ENCODE data around the gene C1QTNF12. TPM values are rescaled to one million over a fixed set of nuclear protein-coding genes. Genes with fewer than 3 reads are reported as not detected.

C1QTNF12 gene
- total RNA-seq, 1 experiment from 2014 or later = 4.4 TPM

DNA sequence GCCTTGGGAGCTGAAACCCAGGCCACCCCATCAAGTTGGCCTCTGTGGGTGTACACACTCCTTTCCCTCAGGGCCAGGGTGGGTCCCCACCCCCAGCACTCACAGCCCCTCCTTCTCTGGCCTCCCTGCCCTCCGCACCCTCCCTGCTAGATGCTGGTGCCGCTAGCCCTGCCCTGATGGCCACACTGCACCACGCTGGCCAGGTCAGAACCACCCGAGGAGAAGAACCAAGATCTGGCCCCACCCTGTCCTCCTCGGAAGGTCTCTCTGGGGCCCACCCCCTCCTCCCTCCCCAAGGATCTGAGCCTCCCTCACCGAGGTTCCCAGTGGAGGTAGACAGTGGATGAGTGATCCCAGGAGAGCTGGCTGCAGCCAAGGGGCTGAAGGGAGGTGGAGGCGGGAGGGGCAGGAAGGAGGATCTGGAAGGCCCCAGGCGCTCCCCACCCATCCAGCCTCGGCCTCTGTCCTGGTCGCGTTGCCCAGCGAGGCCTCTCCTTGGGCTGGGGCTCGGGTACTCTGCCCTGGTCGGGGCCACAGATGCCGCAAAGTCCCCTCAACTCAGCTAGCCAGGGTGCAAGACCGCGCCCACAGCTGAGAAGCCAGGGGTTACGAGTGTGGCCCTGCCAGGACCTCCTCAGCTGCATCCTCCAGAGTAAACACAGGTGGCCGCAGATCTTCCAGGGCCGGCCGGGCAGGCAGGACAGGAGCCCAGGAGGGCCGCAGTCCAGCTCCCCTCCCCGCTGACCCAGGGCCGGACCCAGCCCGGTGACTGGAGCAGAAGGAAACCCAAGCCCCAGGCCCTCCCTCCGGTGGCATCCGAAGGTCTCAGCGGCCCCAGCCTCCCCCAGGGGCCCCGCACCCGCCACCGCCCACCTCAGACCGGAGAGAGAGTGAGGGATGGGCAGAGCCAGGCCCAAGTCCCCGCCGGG lies 9.3 kb downstream of the C1QTNF12 start:
- no peak overlapping the region for H3K9ac ChIP-seq (ENCODE audit: extremely low read depth, insufficient read length, low read length)
- no peaks in the 10 kb centered on the region for H3K9me3 ChIP-seq (ENCODE audit: control insufficient read depth, low read depth, low read length)
- H2BK5ac ChIP-seq (ENCODE audit: insufficient read length, low read length) = no peak overlapping the region
- H3K79me2 ChIP-seq (ENCODE audit: insufficient read depth, low read length) = no peaks in the 10 kb centered on the region
- H4K8ac ChIP-seq (replicated peaks; ENCODE audit: insufficient read length, low read depth, low read length) = no peak overlapping the region
- H3K23ac ChIP-seq (ENCODE audit: insufficient read length, low read depth, low read length) = no peak overlapping the region
- H3K4me2 ChIP-seq (ENCODE audit: insufficient read depth, insufficient read length, low read length) = no peak overlapping the region
- peaks cover 0 to 4% of the 10 kb centered on the region in 2 experiments; a peak in 1 of 5 replicates for H3K9me3 Mint-ChIP-seq
- H3K4me3 Mint-ChIP-seq = no peak overlapping the region
- H2AFZ ChIP-seq (ENCODE audit: low read length) = no peak overlapping the region
- no peak overlapping the region for H2AK5ac ChIP-seq (ENCODE audit: insufficient read length, low read length)
- H2BK120ac ChIP-seq (ENCODE audit: low read depth, low read length, poor library complexity, severe bottlenecking) = no peak overlapping the region
- DNase-seq = no peak
- H3K4ac ChIP-seq (ENCODE audit: low read depth, low read length) = no peak overlapping the region
- peaks cover 12 to 17% (median 16%) of the 10 kb centered on the region in 3 experiments for H3K36me3 Mint-ChIP-seq (ENCODE audit: insufficient read depth in 1 of 3, low read depth in 3 of 3)
- no CpG with 5 or more reads among the region's 34 CpGs for WGBS (ENCODE audit: extremely low coverage, insufficient read length, low lambda C conversion rate)
- no peak overlapping the region for H2BK20ac ChIP-seq (ENCODE audit: low read depth, low read length, poor library complexity, severe bottlenecking)
- no peak overlapping the region for H3K56ac ChIP-seq (ENCODE audit: insufficient read length, low read depth, low read length)
- H3K18ac ChIP-seq (ENCODE audit: insufficient read length, low read depth, low read length) = no peak overlapping the region
- H3K27me3 Mint-ChIP-seq (ENCODE audit: low read depth) = no peaks in the 10 kb centered on the region; the same call in 1 of the 2 replicates
- no peak overlapping the region for H2BK15ac ChIP-seq (ENCODE audit: low read depth, low read length)
- H2BK12ac ChIP-seq (ENCODE audit: insufficient read length, low read depth, low read length) = no peak overlapping the region
- no peaks in the 10 kb centered on the region for H3K27me3 ChIP-seq (ENCODE audit: insufficient read depth, low read length)
- H3K4me1 Mint-ChIP-seq = peaks cover 8 to 21% of the 10 kb centered on the region in 2 experiments
- H3K79me1 ChIP-seq (ENCODE audit: insufficient read depth, low read depth, low read length, poor library complexity, severe bottlenecking) = no peaks in the 10 kb centered on the region
- H3K23me2 ChIP-seq (ENCODE audit: insufficient read length, low read depth, low read length, poor library complexity, severe bottlenecking) = no peaks in the 10 kb centered on the region
- H4K20me1 ChIP-seq (ENCODE audit: control insufficient read depth, insufficient read depth, insufficient read length) = no peaks in the 10 kb centered on the region
- TF ChIP-seq CTCF (conservative IDR thresholded peaks at IDR 0.05) = no peak
- no peak overlapping the region for H3K27ac ChIP-seq (ENCODE audit: insufficient read length, low read depth, low read length)
- no peak overlapping the region for H4K91ac ChIP-seq (ENCODE audit: insufficient read length, low read depth, low read length)
- no peaks in the 10 kb centered on the region for H3K4me1 ChIP-seq (ENCODE audit: insufficient read depth, low read length)
- no peak overlapping the region; a peak in 1 of 7 replicates for H3K27ac Mint-ChIP-seq
- no peak overlapping the region; the same call in 1 of the 2 replicates for H3K14ac ChIP-seq (ENCODE audit: insufficient read depth, low read length)
- no peak overlapping the region for H3T11ph ChIP-seq (ENCODE audit: low read length)
- H4K5ac ChIP-seq (ENCODE audit: insufficient read length, low read depth, low read length) = no peak overlapping the region
